AG09309 (cell line): ENCODE results near the gene SH3PXD2A.

Experiments
- DNase-seq: peaks from one replicate; pipeline ENCODE4 v3.0.0-alpha.2; 2010; ENCODE audit warnings: low read depth
- H3K4me3 ChIP-seq: 2 replicates; pipeline ENCODE4 v1.5.1; 2011; ENCODE audit warnings: mild to moderate bottlenecking, low read depth, low read length, moderate library complexity; ENCODE audit not compliant: control insufficient read depth
- CTCF ChIP-seq: IDR thresholded peaks from 2 replicates; pipeline ENCODE4 v1.5.1; 2011; ENCODE audit warnings: mild to moderate bottlenecking, low read depth, low read length, inconsistent platforms; ENCODE audit not compliant: insufficient read depth, control insufficient read depth; ENCODE audit errors: missing control alignments

SH3PXD2A gene

GRCh38 chr10:103580011-103580410 lies 275.4 kb downstream of the SH3PXD2A start:
- DNase-seq: no peak
- no peak overlapping the region for H3K4me3 ChIP-seq
- TF ChIP-seq CTCF: no peak

GRCh38 chr10:103578782-103579382 lies 276.5 kb downstream of the SH3PXD2A start:
- DNase-seq: no peak
- TF ChIP-seq CTCF: no peak

GRCh38 chr10:103576862-103577261 lies 278.5 kb downstream of the SH3PXD2A start:
- no peak overlapping the region for H3K4me3 ChIP-seq
- no peak for DNase-seq
- no peak for TF ChIP-seq CTCF

More at GRCh38 chr10:103578782-103579382, 276.5 kb downstream of the SH3PXD2A start:
- H3K4me3 ChIP-seq: no peak overlapping the region

GRCh38 chr10:103576076-103576471 lies 279.3 kb downstream of the SH3PXD2A start:
- TF ChIP-seq CTCF: no peak
- no peak overlapping the region for H3K4me3 ChIP-seq
- no peak for DNase-seq

GRCh38 chr10:103575416-103576075 lies 279.8 kb downstream of the SH3PXD2A start:
- H3K4me3 ChIP-seq: no peak overlapping the region
- no peak for DNase-seq
- no peak for TF ChIP-seq CTCF

- no peak for TF ChIP-seq CTCF
- no peak overlapping the region for H3K4me3 ChIP-seq
- DNase-seq: no peak
Measured at GRCh38 chr10:103574097-103575061, 281.0 kb downstream of the SH3PXD2A start.
